ENCODE measurements around the gene ENTPD7.

ENTPD7 gene

GRCh38 chr10:99631496-99631895 lies 27.8 kb upstream of the ENTPD7 start:
- Histone ChIP-seq H3K4me3 (ENCODE audit: insufficient read depth, low read length, poor library complexity, severe bottlenecking) (no peak overlapping the region), H3K9me3 (ENCODE audit: insufficient read depth, low read length) (no peaks in the 10 kb centered on the region), H4K20me1 (ENCODE audit: low read depth, low read length) (no peaks in the 10 kb centered on the region), H3K9ac (ENCODE audit: low read length) (no peak overlapping the region), H2AFZ (ENCODE audit: low read depth, low read length, severe bottlenecking) (no peak overlapping the region), H3K27me3 (ENCODE audit: low read length) (no peaks in the 10 kb centered on the region), H3K4me2 (ENCODE audit: low read depth, low read length, poor library complexity, severe bottlenecking) (no peak overlapping the region), H3K27ac (ENCODE audit: low read depth, low read length) (no peak overlapping the region), H3K79me2 (ENCODE audit: insufficient read depth, low read length) (no peaks in the 10 kb centered on the region), H3F3A (ENCODE audit: insufficient read depth) (no peaks in the 10 kb centered on the region), H3K36me3 (ENCODE audit: low read length) (no peaks in the 10 kb centered on the region), H3K9me2 (replicated peaks; ENCODE audit: insufficient read depth, low read length) (no peaks in the 10 kb centered on the region)
- TF ChIP-seq EZH2phosphoT487 (conservative IDR thresholded peaks at IDR 0.05; ENCODE audit: low read length) (no peak), CTCF (IDR thresholded peaks at IDR 0.05; ENCODE audit: insufficient read depth, low read length, poor library complexity, severe bottlenecking) (no peak)

DNA sequence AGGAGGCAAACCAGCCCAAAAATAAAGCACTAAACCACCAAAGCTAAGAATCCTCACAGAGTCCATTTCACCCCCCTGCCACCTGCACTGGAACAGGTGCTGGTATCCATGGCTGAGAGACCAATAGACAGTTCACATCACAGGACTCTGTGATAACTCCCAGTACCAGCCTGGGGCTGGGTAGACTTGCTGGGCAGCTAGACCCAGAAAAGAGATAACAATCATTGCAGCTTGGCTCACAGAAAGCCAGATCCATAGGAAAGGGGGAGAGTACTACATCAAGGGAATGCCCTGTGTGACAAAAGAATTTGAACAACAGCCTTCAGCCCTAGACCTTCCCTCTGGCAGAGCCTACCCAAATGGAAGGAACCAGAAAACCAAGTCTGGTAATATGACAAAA lies 25.5 kb upstream of the ENTPD7 start:
- Histone ChIP-seq H3K4me2 (ENCODE audit: low read depth, low read length, poor library complexity, severe bottlenecking) (no peak overlapping the region), H2AFZ (ENCODE audit: low read depth, low read length, severe bottlenecking) (no peak overlapping the region), H3K9me2 (replicated peaks; ENCODE audit: insufficient read depth, low read length) (no peaks in the 10 kb centered on the region), H3K36me3 (ENCODE audit: low read length) (no peaks in the 10 kb centered on the region), H3K9ac (ENCODE audit: low read length) (no peak overlapping the region), H4K20me1 (ENCODE audit: low read depth, low read length) (no peaks in the 10 kb centered on the region), H3K27ac (ENCODE audit: low read depth, low read length) (no peak overlapping the region), H3K79me2 (ENCODE audit: insufficient read depth, low read length) (no peaks in the 10 kb centered on the region), H3K4me3 (ENCODE audit: insufficient read depth, low read length, poor library complexity, severe bottlenecking) (no peak overlapping the region), H3K9me3 (ENCODE audit: insufficient read depth, low read length) (no peaks in the 10 kb centered on the region), H3F3A (ENCODE audit: insufficient read depth) (no peaks in the 10 kb centered on the region), H3K27me3 (ENCODE audit: low read length) (no peaks in the 10 kb centered on the region)
- TF ChIP-seq EZH2phosphoT487 (conservative IDR thresholded peaks at IDR 0.05; ENCODE audit: low read length) (no peak), CTCF (IDR thresholded peaks at IDR 0.05; ENCODE audit: insufficient read depth, low read length, poor library complexity, severe bottlenecking) (no peak)

GRCh38 chr10:99647601-99648151 lies 11.6 kb upstream of the ENTPD7 start:
- Histone ChIP-seq H3K4me2 (ENCODE audit: low read depth, low read length, poor library complexity, severe bottlenecking) (no peak overlapping the region), H4K20me1 (ENCODE audit: low read depth, low read length) (no peaks in the 10 kb centered on the region), H3K27me3 (ENCODE audit: low read length) (no peaks in the 10 kb centered on the region), H3K79me2 (ENCODE audit: insufficient read depth, low read length) (no peaks in the 10 kb centered on the region), H3K9ac (ENCODE audit: low read length) (no peak overlapping the region), H3F3A (ENCODE audit: insufficient read depth) (no peaks in the 10 kb centered on the region), H3K9me2 (replicated peaks; ENCODE audit: insufficient read depth, low read length) (no peaks in the 10 kb centered on the region), H3K36me3 (ENCODE audit: low read length) (no peaks in the 10 kb centered on the region), H3K27ac (ENCODE audit: low read depth, low read length) (no peak overlapping the region), H2AFZ (ENCODE audit: low read depth, low read length, severe bottlenecking) (no peak overlapping the region), H3K4me3 (ENCODE audit: insufficient read depth, low read length, poor library complexity, severe bottlenecking) (no peak overlapping the region), H3K9me3 (ENCODE audit: insufficient read depth, low read length) (no peaks in the 10 kb centered on the region)
- TF ChIP-seq CTCF (IDR thresholded peaks at IDR 0.05; ENCODE audit: insufficient read depth, low read length, poor library complexity, severe bottlenecking): no peak
- TF ChIP-seq EZH2phosphoT487 (conservative IDR thresholded peaks at IDR 0.05; ENCODE audit: low read length): no peak

All from SU-DHL-6 (cell line).